GM12875 (cell line): ENCODE measurements around the gene ATP13A2.

Experiments used
- H3K4me3 ChIP-seq: one replicate; pipeline ENCODE4 v1.5.1; 2011; ENCODE audit warnings: low read depth, low read length, control low read depth
- CTCF ChIP-seq: IDR thresholded peaks from 2 replicates; pipeline ENCODE4 v1.5.1; 2011; ENCODE audit warnings: low read depth, mild to moderate bottlenecking, control low read depth, inconsistent platforms, low read length, moderate library complexity, borderline replicate concordance; ENCODE audit not compliant: insufficient read depth

Gene ATP13A2

GRCh38 chr1:17053685-17054410, 42.1 kb upstream of the ATP13A2 start, which contains the start of gene SDHB:
SDHB (minus strand) TSS chr1:17054032; CDS start chr1:17054019, 13 bp downstream.
- peak within 1 kb of the TSS; percentile 92 for H3K4me3 ChIP-seq
- no peak for TF ChIP-seq CTCF

DNA sequence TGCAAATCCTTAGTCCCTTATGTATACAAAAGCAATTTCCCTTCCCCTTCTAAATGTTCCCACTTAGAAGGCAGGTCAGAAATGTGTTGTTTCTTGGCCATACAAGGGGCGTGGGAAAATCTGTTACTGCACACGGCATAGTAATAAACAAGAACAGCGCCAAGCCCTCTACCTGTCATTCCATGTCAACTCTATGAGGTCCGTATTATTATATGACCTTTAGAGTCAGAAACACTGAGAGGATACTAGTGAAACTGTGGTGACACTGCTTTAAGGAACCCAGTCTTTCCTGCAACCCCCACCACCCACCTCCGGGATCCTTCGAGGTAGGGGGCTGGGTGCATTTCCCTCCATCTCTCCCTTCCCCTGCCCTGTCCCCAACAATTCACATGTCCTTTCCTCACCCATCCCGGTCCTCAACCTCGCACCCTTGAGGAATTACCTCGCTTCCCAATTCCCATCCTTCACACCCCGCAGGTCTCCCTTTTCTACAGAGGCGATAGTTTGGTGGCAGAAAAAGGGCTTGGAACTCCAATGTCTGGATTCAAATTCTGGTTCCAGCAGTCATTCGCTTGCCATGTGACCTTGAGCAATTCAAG, 41.5 kb upstream of the ATP13A2 start:
- H3K4me3 ChIP-seq: peak overlapping the region; percentile 92
- TF ChIP-seq CTCF: no peak

DNA sequence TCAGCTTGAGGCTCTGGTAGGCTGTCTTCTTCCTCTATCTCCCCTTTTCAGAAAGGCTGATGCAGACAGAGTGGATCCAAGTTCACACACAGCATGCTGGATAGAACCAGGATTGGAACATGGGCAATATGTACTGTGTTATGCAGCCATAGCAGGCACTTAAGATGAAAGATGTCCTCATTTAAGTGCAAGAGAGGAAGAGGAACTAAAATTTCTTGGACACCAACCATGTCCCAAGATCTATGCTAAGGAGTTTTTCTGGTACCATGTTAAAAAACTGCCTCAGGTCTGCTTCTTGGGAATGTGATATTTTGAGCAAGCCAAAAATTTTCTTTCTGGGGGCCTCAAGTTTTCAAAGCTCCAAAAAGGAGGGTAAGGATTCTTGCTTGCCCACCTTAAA, 40.9 kb upstream of the ATP13A2 start:
- H3K4me3 ChIP-seq: no peak overlapping the region
- no peak for TF ChIP-seq CTCF

GRCh38 chr1:17052038-17052437, 40.3 kb upstream of the ATP13A2 start:
- TF ChIP-seq CTCF: no peak
- no peak overlapping the region for H3K4me3 ChIP-seq

DNA sequence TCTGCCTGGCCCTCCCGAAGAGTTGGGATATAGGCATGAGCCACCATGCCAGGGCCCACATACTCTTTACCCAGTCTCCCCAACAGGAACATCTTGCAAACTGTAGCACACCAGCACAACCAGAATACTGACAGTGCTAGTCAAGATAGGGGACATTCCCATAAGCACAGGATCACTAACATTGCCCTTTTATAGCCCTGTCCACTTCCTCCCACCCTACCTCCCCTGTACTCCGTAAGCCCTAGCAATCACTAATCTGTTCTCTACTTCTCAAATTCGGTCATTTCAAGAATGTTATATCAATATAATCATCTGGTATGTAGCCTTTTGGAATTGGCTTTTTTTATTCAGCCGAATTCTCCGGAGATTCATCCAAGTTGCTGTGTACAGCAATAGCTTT, 36.2 kb upstream of the ATP13A2 start:
- no peak for TF ChIP-seq CTCF
- H3K4me3 ChIP-seq: no peak overlapping the region

DNA sequence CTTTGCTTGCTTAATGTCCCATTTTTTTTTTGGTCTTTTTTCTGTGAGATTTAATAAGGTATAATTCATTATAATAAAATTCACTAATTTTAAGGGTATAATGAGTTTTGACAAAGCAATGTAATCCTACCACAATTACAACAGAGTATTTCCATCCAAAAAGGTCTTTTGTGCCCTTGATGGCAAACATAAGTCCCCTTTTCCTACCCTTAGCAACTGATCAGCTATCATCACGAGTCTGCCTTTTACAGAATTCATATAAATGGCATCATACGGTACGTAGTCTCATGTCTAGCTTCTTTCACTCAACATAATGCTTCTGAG, 34.6 kb upstream of the ATP13A2 start:
- H3K4me3 ChIP-seq: no peak overlapping the region
- TF ChIP-seq CTCF: no peak
